Natural killer cell (primary cell): ENCODE data around the gene PITX1. TPM values are rescaled to one million over a fixed set of nuclear protein-coding genes. Genes with fewer than 3 reads are reported as not detected.

Source experiments
- ATAC-seq, 3 donors: fragments of 150-1000 bp in 2 of 3; fragments of 200-7000 bp in 1 of 3; cut with Tn5 transposase; 1 replicate in 1 of 3; 2 replicates in 2 of 3; pipeline ENCODE4 v1.10.0; 2021; ENCODE audit warnings: mild to moderate bottlenecking in 2 of 3, moderate library complexity in 2 of 3
- DNase-seq, 2 donors: peaks; one replicate each; pipeline versions ENCODE4 v3.0.0 to v3.0.0-alpha.2; 2013 to 2021; ENCODE audit warnings: mixed read lengths in 1 of 2
- H3K27ac ChIP-seq: one replicate; pipeline ENCODE4 v1.5.1; 2013; ENCODE audit warnings: mild to moderate bottlenecking, low read length
- H3K27me3 ChIP-seq: one replicate; pipeline ENCODE4 v1.6.1; 2013; ENCODE audit warnings: low read length; ENCODE audit not compliant: control insufficient read depth, insufficient read depth
- H3K36me3 ChIP-seq: one replicate; pipeline ENCODE4 v1.6.1; 2013; ENCODE audit warnings: low read length; ENCODE audit not compliant: control insufficient read depth, insufficient read depth
- H3K4me1 ChIP-seq: one replicate; pipeline ENCODE4 v1.6.1; 2013; ENCODE audit warnings: low read length; ENCODE audit not compliant: control insufficient read depth, insufficient read depth
- H3K4me3 ChIP-seq: one replicate; pipeline ENCODE4 v1.5.1; 2013; ENCODE audit warnings: low read length
- H3K9me3 ChIP-seq: one replicate; pipeline ENCODE4 v1.6.1; 2013; ENCODE audit warnings: low read length; ENCODE audit not compliant: control insufficient read depth, insufficient read depth
- H3K27ac Mint-ChIP-seq, 2 donors: one replicate each; pipeline ENCODE4 v1.8.0; 2022; ENCODE audit warnings: mild to moderate bottlenecking in 2 of 2, mixed read lengths in 2 of 2, moderate library complexity in 1 of 2
- H3K27me3 Mint-ChIP-seq, 2 donors: one replicate each; pipeline ENCODE4 v1.8.0; 2022; ENCODE audit warnings: low read depth in 2 of 2, mixed read lengths in 2 of 2
- H3K36me3 Mint-ChIP-seq: one replicate; pipeline ENCODE4 v1.8.0; 2022; ENCODE audit warnings: mixed read lengths
- H3K4me1 Mint-ChIP-seq, 2 donors: one replicate each; pipeline ENCODE4 v1.8.0; 2022; ENCODE audit warnings: mixed read lengths in 2 of 2
- H3K4me3 Mint-ChIP-seq: one replicate; pipeline ENCODE4 v1.8.0; 2022; ENCODE audit warnings: mild to moderate bottlenecking, moderate library complexity, mixed read lengths
- H3K9me3 Mint-ChIP-seq, 2 donors: one replicate each; pipeline ENCODE4 v1.8.0; 2022; ENCODE audit warnings: mixed read lengths in 2 of 2
- WGBS: methylation state at CpG from one replicate; pipeline ENCODE4 v1.1.7; 2013; ENCODE audit warnings: missing lambda C conversion rate; ENCODE audit not compliant: insufficient coverage; 5-methylcytosine and 5-hydroxymethylcytosine counted together
- intact Hi-C: fragments of 100-400 bp; cut with micrococcal nuclease; formaldehyde crosslinking; loops from one replicate; pipeline ENCODE4 v1.14.2; 2022
- total RNA-seq, 4 donors: library from RNA; stranded (reverse); fragments of 120-200 nt in 1 of 4; gene quantifications; one replicate each; pipeline versions ENCODE4 v1.2.3 to v1.2.4, GENCODE V29; 2013 to 2022
- TF ChIP-seq, protein P1 (sequence below): fragments of 200-600 bp; IDR thresholded peaks from one replicate; pipeline ENCODE4 v1.8.0; 2022; ENCODE audit warnings: antibody characterized with exemption

The PITX1 gene
- total RNA-seq, 3 donors from 2014 or later (not counting 1 experiment from before 2014, with no cell fraction given): not detected

DNA sequence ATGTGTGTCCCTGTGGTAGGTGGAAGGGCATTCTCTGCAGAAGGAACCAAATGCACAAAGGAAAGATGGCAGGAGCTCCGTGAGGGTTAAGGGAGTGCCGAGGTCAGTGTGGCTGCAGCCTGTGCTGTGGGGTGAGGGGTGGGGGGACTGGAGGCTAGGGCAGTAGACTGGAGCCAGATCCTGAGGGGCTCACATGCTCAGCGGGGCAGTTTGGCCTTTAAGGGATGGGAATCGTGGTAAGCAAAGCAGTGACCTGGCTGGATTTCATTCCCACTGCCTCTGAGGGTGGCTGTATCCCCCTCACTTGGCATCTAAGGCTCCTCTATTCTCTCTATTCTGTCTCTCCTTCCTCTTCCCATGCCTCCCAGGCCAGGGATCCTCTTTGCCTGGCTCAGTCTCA, 15.6 kb downstream of the PITX1 start:
- Histone ChIP-seq H3K27ac (no peak overlapping the region), H3K9me3 (no peaks in the 10 kb centered on the region), H3K4me1 (no peaks in the 10 kb centered on the region), H3K4me3 (no peak overlapping the region), H3K27me3 (no peaks in the 10 kb centered on the region), H3K36me3 (no peaks in the 10 kb centered on the region)
- H3K36me3 Mint-ChIP-seq: no peaks in the 10 kb centered on the region
- H3K4me1 Mint-ChIP-seq: no peaks in the 10 kb centered on the region
- 89% methylated on average over 4 of the region's 4 CpGs for WGBS
- TF ChIP-seq, protein P1, sequence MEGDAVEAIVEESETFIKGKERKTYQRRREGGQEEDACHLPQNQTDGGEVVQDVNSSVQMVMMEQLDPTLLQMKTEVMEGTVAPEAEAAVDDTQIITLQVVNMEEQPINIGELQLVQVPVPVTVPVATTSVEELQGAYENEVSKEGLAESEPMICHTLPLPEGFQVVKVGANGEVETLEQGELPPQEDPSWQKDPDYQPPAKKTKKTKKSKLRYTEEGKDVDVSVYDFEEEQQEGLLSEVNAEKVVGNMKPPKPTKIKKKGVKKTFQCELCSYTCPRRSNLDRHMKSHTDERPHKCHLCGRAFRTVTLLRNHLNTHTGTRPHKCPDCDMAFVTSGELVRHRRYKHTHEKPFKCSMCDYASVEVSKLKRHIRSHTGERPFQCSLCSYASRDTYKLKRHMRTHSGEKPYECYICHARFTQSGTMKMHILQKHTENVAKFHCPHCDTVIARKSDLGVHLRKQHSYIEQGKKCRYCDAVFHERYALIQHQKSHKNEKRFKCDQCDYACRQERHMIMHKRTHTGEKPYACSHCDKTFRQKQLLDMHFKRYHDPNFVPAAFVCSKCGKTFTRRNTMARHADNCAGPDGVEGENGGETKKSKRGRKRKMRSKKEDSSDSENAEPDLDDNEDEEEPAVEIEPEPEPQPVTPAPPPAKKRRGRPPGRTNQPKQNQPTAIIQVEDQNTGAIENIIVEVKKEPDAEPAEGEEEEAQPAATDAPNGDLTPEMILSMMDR: no peak
- no peak overlapping the region for H3K27ac Mint-ChIP-seq
- no peak for ATAC-seq
- intact Hi-C loops: no loop called here
- no peak overlapping the region for H3K4me3 Mint-ChIP-seq
- DNase-seq: no peak
- no peaks in the 10 kb centered on the region for H3K9me3 Mint-ChIP-seq
- H3K27me3 Mint-ChIP-seq: peaks cover 3 to 7% of the 10 kb centered on the region in 2 donors

DNA sequence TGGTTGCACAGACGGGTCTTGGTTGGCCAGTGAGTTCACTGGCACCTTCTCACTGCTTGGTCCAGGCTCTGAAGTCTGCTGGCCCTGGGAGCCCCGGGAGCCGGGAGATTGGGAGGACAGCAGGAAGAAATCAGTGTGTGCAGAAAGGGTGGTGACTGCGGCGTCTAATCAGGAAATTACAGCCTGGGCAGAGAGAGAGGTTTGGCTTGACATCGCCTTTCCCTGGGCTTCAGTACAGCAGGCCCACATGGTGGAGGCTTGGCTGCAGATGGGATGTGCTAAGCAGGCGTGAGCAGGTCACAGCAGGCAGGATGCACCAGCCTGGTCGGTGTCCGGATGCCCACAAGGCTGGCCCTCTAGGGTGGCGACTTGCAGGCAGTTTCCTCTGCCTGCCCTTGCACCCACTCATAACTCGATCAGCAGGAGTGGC, 17.2 kb downstream of the PITX1 start:
- Mint-ChIP-seq H3K9me3 (no peaks in the 10 kb centered on the region), H3K4me3 (no peak overlapping the region), H3K27ac (no peak overlapping the region), H3K27me3 (peaks cover 0 to 3% of the 10 kb centered on the region in 2 donors), H3K4me1 (no peaks in the 10 kb centered on the region), H3K36me3 (no peaks in the 10 kb centered on the region)
- intact Hi-C loops: no loop called here
- H3K4me3 ChIP-seq: no peak overlapping the region
- H3K4me1 ChIP-seq: no peaks in the 10 kb centered on the region
- DNase-seq: no peak
- H3K36me3 ChIP-seq: no peaks in the 10 kb centered on the region
- no peaks in the 10 kb centered on the region for H3K27me3 ChIP-seq
- no peak overlapping the region for H3K27ac ChIP-seq
- no peaks in the 10 kb centered on the region for H3K9me3 ChIP-seq
- no peak for ATAC-seq
- TF ChIP-seq, protein P1: no peak
- WGBS: 94% methylated on average over 11 of the region's 11 CpGs

DNA sequence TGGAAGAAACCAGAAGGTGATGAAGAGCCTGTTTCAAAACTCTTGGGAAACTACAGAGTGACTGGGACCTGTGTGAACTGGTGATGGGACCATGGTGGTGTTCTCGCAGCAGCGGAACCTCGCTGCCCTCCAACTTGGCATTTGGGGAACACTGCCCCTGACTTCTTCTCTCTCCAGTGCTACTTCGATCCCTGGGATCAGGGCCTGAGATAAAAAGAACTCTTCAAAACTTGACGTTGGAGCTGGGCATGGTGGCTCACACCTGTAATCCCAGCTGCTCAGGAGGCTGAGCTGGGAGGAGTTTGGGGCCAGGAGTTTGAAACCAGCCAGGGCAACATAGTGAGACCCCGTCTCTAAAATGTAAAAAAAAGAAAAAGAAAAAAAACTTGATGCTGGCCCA, 18.1 kb downstream of the PITX1 start:
- H3K4me1 ChIP-seq: no peaks in the 10 kb centered on the region

More for the DNA sequence above, 18.1 kb downstream of the PITX1 start:
- no peak overlapping the region for H3K4me3 Mint-ChIP-seq
- no peaks in the 10 kb centered on the region for H3K36me3 Mint-ChIP-seq
- Histone ChIP-seq H3K27ac (no peak overlapping the region), H3K27me3 (no peaks in the 10 kb centered on the region), H3K9me3 (no peaks in the 10 kb centered on the region), H3K36me3 (no peaks in the 10 kb centered on the region), H3K4me3 (no peak overlapping the region)
- no peak overlapping the region for H3K27ac Mint-ChIP-seq
- intact Hi-C loops: no loop called here
- 89% methylated on average over 6 of the region's 6 CpGs for WGBS
- no peaks in the 10 kb centered on the region for H3K9me3 Mint-ChIP-seq
- TF ChIP-seq, protein P1: no peak
- H3K27me3 Mint-ChIP-seq: peaks cover 0 to 1% of the 10 kb centered on the region in 2 donors
- H3K4me1 Mint-ChIP-seq: no peaks in the 10 kb centered on the region
- no peak for ATAC-seq
- DNase-seq: no peak
